Stomach (tissue), 19 donors: ENCODE measurements around the gene OR7D4. TPM values are rescaled to one million over a fixed set of nuclear protein-coding genes. Genes with fewer than 3 reads are reported as not detected.
A peak's percentile ranks its signal among the peaks of the same experiment; 100 is the strongest.
"Not testable (repeated sequence)": the region's sequence is repeated elsewhere in the genome, so short reads cannot be mapped to it uniquely, and the experiment has no call there.

Experiments used
- DNase-seq, 2 donors: peaks; one replicate each; pipeline versions ENCODE4 v3.0.0 to v3.0.0-alpha.2; 2013 to 2019
- H3K27ac ChIP-seq, 5 donors: fragments of 200-600 bp in 4 of 5; sonication (generic) in 4 of 5; one replicate each; pipeline ENCODE4 v1.5.1; 2013 to 2019; ENCODE audit warnings: mild to moderate bottlenecking in 1 of 5, moderate library complexity in 1 of 5
- H3K27me3 ChIP-seq, 3 donors: fragments of 200-600 bp; sonication (generic); one replicate each; pipeline ENCODE4 v1.5.1; 2017 to 2019; ENCODE audit warnings: mixed run types in 1 of 3
- H3K36me3 ChIP-seq, 4 donors: fragments of 200-600 bp; sonication (generic); 1 replicate in 3 of 4; 2 replicates in 1 of 4; pipeline ENCODE4 v1.5.1; 2016 to 2019
- H3K4me1 ChIP-seq, 4 donors: fragments of 200-600 bp; sonication (generic); one replicate each; pipeline ENCODE4 v1.5.1; 2016 to 2019
- H3K4me3 ChIP-seq, 4 donors: fragments of 200-600 bp; sonication (generic) in 3 of 4; one replicate each; pipeline ENCODE4 v1.5.1; 2016 to 2019; ENCODE audit warnings: mild to moderate bottlenecking in 1 of 4
- H3K9me3 ChIP-seq, 4 donors: fragments of 200-600 bp; sonication (generic); one replicate each; pipeline ENCODE4 v1.5.1; 2016 to 2019
- CTCF ChIP-seq, 7 experiments: fragments of 450-650 bp in 4 of 7; fragments of 200-600 bp in 3 of 7; sonication (generic) in 3 of 7; IDR thresholded peaks; one replicate each; pipeline ENCODE4 v1.5.1; 2016 to 2019; ENCODE audit warnings: antibody characterized with exemption in 7 of 7, control low read depth in 2 of 7, mild to moderate bottlenecking in 1 of 7
- EP300 ChIP-seq: sonication (generic); formaldehyde crosslinking; IDR thresholded peaks from one replicate; pipeline ENCODE4 v1.6.1; 2017; ENCODE audit warnings: antibody characterized with exemption
- POLR2A ChIP-seq, 4 donors: fragments of 450-650 bp; IDR thresholded peaks; one replicate each; pipeline ENCODE4 v1.6.1; 2016; ENCODE audit warnings: antibody characterized with exemption in 4 of 4, control low read depth in 2 of 4, mild to moderate bottlenecking in 1 of 4, moderate library complexity in 1 of 4
- POLR2AphosphoS5 ChIP-seq, 3 donors: sonication (generic); formaldehyde crosslinking; IDR thresholded peaks; one replicate each; pipeline ENCODE4 v1.6.1; 2016; ENCODE audit warnings: antibody characterized with exemption in 3 of 3
- WGBS, 5 donors: extraction: QIAGEN DNeasy Blood & Tissue Kit in 3 of 5; methylation state at CpG; one replicate each; pipeline versions ENCODE4 v1.1.5 to v1.1.7; 2013 to 2018; 5-methylcytosine and 5-hydroxymethylcytosine counted together
- intact Hi-C: fragments of 100-400 bp; cut with DNase I; formaldehyde crosslinking; loops from one replicate; pipeline ENCODE4 v1.15.1; 2023; ENCODE audit warnings: low total_unique reads
- long read RNA-seq, 10 donors: transcript quantifications; one replicate each; lab custom pipeline, GENCODE V29; 2026
- polyA plus RNA-seq, 3 donors: library from polyadenylated mRNA; stranded (reverse); fragments of 200-250 nt; gene quantifications; one replicate each; pipeline ENCODE4 v1.2.3, GENCODE V29; 2013
- total RNA-seq, 5 donors: library from RNA; depleted of rRNA; stranded (reverse); fragments of >200 nt; gene quantifications; one replicate each; pipeline versions ENCODE4 v1.1.0 to v1.2.3, GENCODE V29; 2014 to 2016
- donor health status: healthy with polysubstance abuse.
- donor health status: Bipolar disorder and iron deficiency.
- donor health status: healthy.

OR7D4 gene
- not detected for total RNA-seq
- not detected for polyA plus RNA-seq
- long read RNA-seq, donor 1: 0 reads
- long read RNA-seq, donor 2: 0 reads
- long read RNA-seq, donor 3: 0 reads
- long read RNA-seq, donor 4: 0 reads
- long read RNA-seq, donor 5: 0 reads
- long read RNA-seq, donor 6: 0 reads
- long read RNA-seq, donor 7, partial matches to known transcripts: 0 of 1 reads
- long read RNA-seq, donor 7, other reads (novel, unspliced or antisense): 0 of 1 reads
- long read RNA-seq, donor 8: 0 reads
- long read RNA-seq, donor 9, partial matches to known transcripts: 0 of 1 reads
- long read RNA-seq, donor 9, other reads (novel, unspliced or antisense): 0 of 1 reads
- long read RNA-seq, donor 10: 0 reads

GRCh38 chr19:9219489-9219888 is at the start of gene OR7D4:
TSS of gene OR7D4 (minus strand) at chr19:9219589. CDS start at chr19:9214837, 4,752 bp downstream.
- intact Hi-C loops: no loop called here
- 61 to 79% (median 63%) methylated on average over 3 of the region's 3 CpGs for WGBS, 5 donors
- no peak for TF ChIP-seq POLR2AphosphoS5 (IDR thresholded peaks at IDR 0.05)
- TF ChIP-seq EP300: no peak
- no peak for TF ChIP-seq CTCF (IDR thresholded peaks at IDR 0.05)
- TF ChIP-seq POLR2A (IDR thresholded peaks at IDR 0.05): no peak

GRCh38 chr19:9251236-9251635 is 31.8 kb upstream of the OR7D4 start:
- Histone ChIP-seq H3K27me3 (no peaks in the 10 kb centered on the region), H3K27ac (no peak overlapping the region), H3K36me3 (no peaks in the 10 kb centered on the region), H3K4me1 (no peaks in the 10 kb centered on the region), H3K4me3 (no peak overlapping the region), H3K9me3 (peaks cover 0 to 29% (median 8%) of the 10 kb centered on the region in 4 donors)
- intact Hi-C loops: no loop called here
- WGBS, 5 donors: 70 to 77% (median 72%) methylated on average over 5 of the region's 5 CpGs
- no peak for DNase-seq
- TF ChIP-seq POLR2AphosphoS5 (IDR thresholded peaks at IDR 0.05) (no peak), POLR2A (IDR thresholded peaks at IDR 0.05) (no peak), EP300 (no peak), CTCF (IDR thresholded peaks at IDR 0.05) (no peak)

More at GRCh38 chr19:9219489-9219888, at the start of gene OR7D4:
- DNase-seq: no peak
- Histone ChIP-seq H3K27me3 (no peaks in the 10 kb centered on the region), H3K9me3 (peaks cover 0 to 28% (median 21%) of the 10 kb centered on the region in 4 donors), H3K36me3 (no peaks in the 10 kb centered on the region), H3K4me1 (no peaks in the 10 kb centered on the region), H3K27ac (no peak within 1 kb of the TSS), H3K4me3 (no peak within 1 kb of the TSS)

GRCh38 chr19:9250630-9251029 is 31.2 kb upstream of the OR7D4 start, which contains the start of gene OR7E24:
TSS of gene OR7E24 (plus strand) at chr19:9250930. CDS start at chr19:9251044, 114 bp downstream.
- Histone ChIP-seq H3K4me3 (no peak within 1 kb of the TSS), H3K4me1 (no peaks in the 10 kb centered on the region), H3K9me3 (peaks cover 0 to 23% (median 8%) of the 10 kb centered on the region in 4 donors), H3K27me3 (no peaks in the 10 kb centered on the region), H3K27ac (no peak within 1 kb of the TSS), H3K36me3 (no peaks in the 10 kb centered on the region)
- no peak for DNase-seq
- TF ChIP-seq EP300 (no peak), POLR2AphosphoS5 (IDR thresholded peaks at IDR 0.05) (no peak), CTCF (IDR thresholded peaks at IDR 0.05) (no peak), POLR2A (IDR thresholded peaks at IDR 0.05) (no peak)
- intact Hi-C loops: no loop called here
- 62 to 85% (median 77%) methylated on average over 1 of the region's 1 CpG for WGBS, 5 donors

- Histone ChIP-seq H3K27ac (no peak overlapping the region), H3K36me3 (no peaks in the 10 kb centered on the region), H3K9me3 (no peaks in the 10 kb centered on the region), H3K4me3 (peak overlapping the region in 3 of 4 donors; percentile 28 to 33 (median 29)), H3K4me1 (peaks cover 0 to 5% (median 2%) of the 10 kb centered on the region in 4 donors), H3K27me3 (peaks cover 0 to 3% (median 0%) of the 10 kb centered on the region in 3 donors)
- intact Hi-C loops: loop anchor here (10.0 kb wide), 1 partner anchor 589 kb away; no protein-coding TSS in a partner anchor
- TF ChIP-seq POLR2A (IDR thresholded peaks at IDR 0.05): no peak
- no peak for TF ChIP-seq POLR2AphosphoS5 (IDR thresholded peaks at IDR 0.05)
- peak in 5 of 7 experiments; percentile 66 to 92 (median 79) for TF ChIP-seq CTCF (IDR thresholded peaks at IDR 0.05)
- no peak for TF ChIP-seq EP300
- WGBS, 5 donors: 32 to 38% (median 34%) methylated on average over 13 of the region's 13 CpGs
- peak; percentile 73 to 84 for DNase-seq
These were observed 13.8 kb downstream of the OR7D4 start for GRCh38 chr19:9205501-9206113.

- H3K4me1 ChIP-seq, H3K36me3 ChIP-seq, H3K27ac ChIP-seq, H3K4me3 ChIP-seq, H3K9me3 ChIP-seq, intact Hi-C loops, DNase-seq: not testable (repeated sequence)
- peaks cover 0 to 19% (median 0%) of the 10 kb centered on the region in 3 donors for H3K27me3 ChIP-seq
- 60 to 83% (median 79%) methylated on average over 1 to 2 of the region's 2 CpGs for WGBS, 5 donors
These were observed 21.3 kb downstream of the OR7D4 start for GRCh38 chr19:9198044-9198443.
